K562 (cell line): ENCODE measurements around the gene MAGI2. TPM values are rescaled to one million over a fixed set of nuclear protein-coding genes. Genes with fewer than 3 reads are reported as not detected.

ENCODE experiments used
- ATAC-seq: fragments of 200-7000 bp; cut with Tn5 transposase; 3 replicates; pipeline ENCODE4 v1.9.1; 2020; ENCODE audit warnings: moderate library complexity
- BruUV-seq: library from RNA; stranded (reverse); fragments of 400-500 nt; replicated peaks from 2 replicates; lab custom pipeline; 2021; lab: Mats Ljungman, UMichigan
- CTCF ChIA-PET: fragments of 300-600 bp; formaldehyde crosslinking; extraction: SDS; loops from one replicate; lab custom pipeline; 2021; ENCODE audit warnings: low intra/inter-chr PET ratio; lab: Yijun Ruan, JAX
- POLR2A ChIA-PET: fragments of 300-600, 350-650 bp; sonication (Branson Sonifier 250); formaldehyde crosslinking; extraction: SDS; loops from one replicate; lab custom pipeline; 2021; ENCODE audit warnings: antibody characterized with exemption, inconsistent platforms; lab: Yijun Ruan, JAX
- DNase-seq, 4 experiments: peaks; one replicate each; pipeline versions ENCODE4 v3.0.0 to v3.0.0-alpha.2; 2011 to 2018; ENCODE audit warnings: low spot score in 3 of 4, mixed read lengths in 3 of 4; ENCODE audit errors: extremely low read depth in 1 of 4
- FAIRE-seq: peaks from 2 replicates; lab custom pipeline; 2011; peaks lifted over from hg19 to GRCh38; lab: Jason Lieb, UNC
- H2AFZ ChIP-seq: 2 replicates; pipeline ENCODE4 v1.6.0; 2011; ENCODE audit warnings: low read depth, low read length, control low read depth, inconsistent platforms
- H3K27ac ChIP-seq: fragments of 200-600 bp; 3 replicates; pipeline ENCODE4 v1.8.0; 2011; ENCODE audit warnings: low read depth, mild to moderate bottlenecking, control low read depth, inconsistent platforms, low read length, moderate library complexity, mixed read lengths; ENCODE audit errors: extremely low read depth
- H3K27me3 ChIP-seq, 2 experiments: fragments of 300-600 bp in 1 of 2; 2 replicates in 1 of 2; 3 replicates in 1 of 2; pipeline versions ENCODE4 v1.6.0 to v1.8.0; 2011; ENCODE audit warnings: inconsistent platforms in 2 of 2, low read length in 2 of 2, mild to moderate bottlenecking in 1 of 2, mixed read lengths in 1 of 2, moderate library complexity in 1 of 2; ENCODE audit not compliant: control insufficient read depth in 2 of 2, insufficient read depth in 2 of 2
- H3K36me3 ChIP-seq: fragments of 300-600 bp; 3 replicates; pipeline ENCODE4 v1.8.0; 2011; ENCODE audit warnings: mild to moderate bottlenecking, low read length, inconsistent platforms; ENCODE audit not compliant: control insufficient read depth, insufficient read depth
- H3K4me1 ChIP-seq, 2 experiments: fragments of 200-600 bp in 1 of 2; replicated peaks in 1 of 2; 2 replicates in 1 of 2; 3 replicates in 1 of 2; pipeline versions ENCODE4 v1.5.1 to v1.8.0; 2011; ENCODE audit warnings: inconsistent platforms in 2 of 2, low read length in 2 of 2, mild to moderate bottlenecking in 1 of 2, mixed read lengths in 1 of 2, moderate library complexity in 1 of 2; ENCODE audit not compliant: control insufficient read depth in 2 of 2, insufficient read depth in 2 of 2
- H3K4me2 ChIP-seq: 2 replicates; pipeline ENCODE4 v1.6.1; 2011; ENCODE audit warnings: low read length, control low read depth, inconsistent platforms, mixed read lengths; ENCODE audit not compliant: insufficient read depth
- H3K4me3 ChIP-seq: fragments of 200-600 bp; sonication (generic), shearing (Covaris generic); 2 replicates; pipeline ENCODE4 v1.5.1; 2016; ENCODE audit warnings: control low read depth, inconsistent platforms
- H3K79me2 ChIP-seq: fragments of 200-600 bp; 3 replicates; pipeline ENCODE4 v1.8.0; 2011; ENCODE audit warnings: low read length, inconsistent platforms; ENCODE audit not compliant: control insufficient read depth, insufficient read depth
- H3K9ac ChIP-seq, 2 experiments: 2 replicates each; pipeline versions ENCODE4 v1.6.0 to v1.6.1; 2011; ENCODE audit warnings: low read depth in 2 of 2, low read length in 2 of 2, control low read depth in 1 of 2, inconsistent platforms in 1 of 2, mild to moderate bottlenecking in 1 of 2, mixed read lengths in 1 of 2; ENCODE audit not compliant: insufficient read depth in 1 of 2
- H3K9me1 ChIP-seq: one replicate; pipeline ENCODE4 v1.6.0; 2011; ENCODE audit warnings: inconsistent platforms, mild to moderate bottlenecking, low read length, moderate library complexity; ENCODE audit not compliant: control insufficient read depth, insufficient read depth
- H3K9me3 ChIP-seq: replicated peaks from 2 replicates; pipeline ENCODE4 v1.5.1; 2011; ENCODE audit warnings: low read depth, low read length, inconsistent platforms; ENCODE audit not compliant: control insufficient read depth, insufficient read depth
- H4K20me1 ChIP-seq: replicated peaks from 2 replicates; pipeline ENCODE4 v1.6.1; 2011; ENCODE audit warnings: low read length, inconsistent platforms, mixed read lengths; ENCODE audit not compliant: control insufficient read depth, insufficient read depth
- ARID4B ChIP-seq: sonication (generic); formaldehyde crosslinking; IDR thresholded peaks from 2 replicates; pipeline ENCODE4 v1.8.0; 2022; ENCODE audit warnings: mild to moderate bottlenecking, missing genetic modification reagents
- ATF2 ChIP-seq: sonication (generic); formaldehyde crosslinking; IDR thresholded peaks from 2 replicates; pipeline ENCODE4 v1.8.1; 2022; ENCODE audit warnings: missing genetic modification reagents
- ERF ChIP-seq: fragments of 450-650 bp; formaldehyde crosslinking; IDR thresholded peaks from 2 replicates; pipeline ENCODE4 v1.4.0; 2020; ENCODE audit warnings: mild to moderate bottlenecking, mixed read lengths
- HMGXB4 ChIP-seq: sonication (generic); formaldehyde crosslinking; IDR thresholded peaks from 2 replicates; pipeline ENCODE4 v1.8.1; 2023; ENCODE audit warnings: mild to moderate bottlenecking, missing genetic modification reagents
- MAFG ChIP-seq: fragments of 450-650 bp; conservative IDR thresholded peaks from 2 replicates; pipeline ENCODE4 v1.6.1; 2016; ENCODE audit warnings: missing genetic modification characterization, missing compliant biosample characterization
- MAFK ChIP-seq: IDR thresholded peaks from 2 replicates; pipeline ENCODE4 v1.6.1; 2011; ENCODE audit warnings: low read length, improper control_type of control experiment
- NFXL1 ChIP-seq: fragments of 450-650 bp; formaldehyde crosslinking; IDR thresholded peaks from 2 replicates; pipeline ENCODE4 v1.4.0; 2021; ENCODE audit warnings: mild to moderate bottlenecking
- PHB2 ChIP-seq: fragments of 450-650 bp; IDR thresholded peaks from 2 replicates; pipeline ENCODE4 v1.6.1; 2017; ENCODE audit warnings: low read depth
- PRPF4 ChIP-seq: fragments of 200-400 bp; formaldehyde crosslinking; IDR thresholded peaks from one replicate; pipeline ENCODE4 v1.6.1; 2017; ENCODE audit warnings: low read length, low read depth, mild to moderate bottlenecking; ENCODE audit not compliant: insufficient read depth, poor library complexity, severe bottlenecking
- ZBTB8A ChIP-seq: fragments of 450-650 bp; IDR thresholded peaks from 2 replicates; pipeline ENCODE4 v1.6.1; 2018; ENCODE audit warnings: mild to moderate bottlenecking, moderate library complexity; ENCODE audit not compliant: partially characterized antibody
- ZNF3 ChIP-seq: fragments of 250-450 bp; sonication (Bioruptor Pico); IDR thresholded peaks from 2 replicates; pipeline ENCODE4 v1.5.0; 2021; ENCODE audit warnings: mild to moderate bottlenecking, moderate library complexity
- ZNF77 ChIP-seq: fragments of 250-450 bp; sonication (Bioruptor Pico); IDR thresholded peaks from 2 replicates; pipeline ENCODE4 v1.5.0; 2020
- WGBS: fragments of 100-300 bp; shearing (Covaris generic); methylation state at CpG from one replicate; pipeline ENCODE4 v1.1.6; 2016; ENCODE audit warnings: low coverage, mixed read lengths; ENCODE audit not compliant: insufficient coverage; ENCODE audit errors: missing lambda C conversion rate; 5-methylcytosine and 5-hydroxymethylcytosine counted together
- in situ Hi-C: fragments of 300-500 bp; cut with MboI; formaldehyde crosslinking; loops from 4 replicates; pipeline ENCODE4 v1.15.0; 2018; ENCODE audit warnings: inconsistent platforms, mixed read lengths
- intact Hi-C: fragments of 100-400 bp; cut with micrococcal nuclease; formaldehyde crosslinking; loops from 2 replicates; pipeline ENCODE4 v1.14.2; 2022
- polyA plus RNA-seq, 8 experiments: library from polyadenylated mRNA; depleted of rRNA in 4 of 8; stranded (reverse) in 5 of 8; unstranded in 3 of 8; fragments of >200 nt; fragmentation: Nextera tagmentation in 2 of 8; fragmentation: Illumina TruSeq in 1 of 8; extraction: Ambion mirVana in 2 of 8; extraction: Trizol in 1 of 8; gene quantifications; 2 replicates each; pipeline versions ENCODE4 v1.2.1 to v1.2.3, GENCODE V29; 2011 to 2014; ENCODE audit warnings: inconsistent platforms in 1 of 8, missing spikeins in 1 of 8
- total RNA-seq, 7 experiments: library from RNA; depleted of rRNA in 6 of 7; stranded (reverse); fragments of >200 nt in 6 of 7; fragmentation: Illumina TruSeq in 2 of 7; extraction: Trizol in 2 of 7; gene quantifications; 2 replicates each; pipeline versions ENCODE4 v1.2.1 to v1.2.3, GENCODE V29; 2011 to 2021; ENCODE audit warnings: low replicate concordance in 1 of 7

Gene MAGI2
- total and polyA plus RNA-seq, 9 of the 15 experiments (the other 6 are each of a cell fraction or from before 2014, with no cell fraction given), result 0.27 to 1.4 (median 0.70) TPM

GRCh38 chr7:78762625-78763024, 690.8 kb downstream of the MAGI2 start:
- H3K9me1 ChIP-seq, result no peaks in the 10 kb centered on the region
- H2AFZ ChIP-seq, result no peak overlapping the region
- H3K36me3 ChIP-seq, result no peaks in the 10 kb centered on the region
- no peak overlapping the region for H3K4me3 ChIP-seq
- no TSS peak for BruUV-seq
- CTCF ChIA-PET, result no interaction called here
- 0% methylated on average over 1 of the region's 1 CpG for WGBS
- H3K79me2 ChIP-seq, result no peaks in the 10 kb centered on the region
- no peak overlapping the region for H3K27ac ChIP-seq
- H3K27me3 ChIP-seq, result no peaks in the 10 kb centered on the region
- in situ Hi-C loops, result no loop called here
- no peak for FAIRE-seq
- H3K9me3 ChIP-seq, result no peaks in the 10 kb centered on the region
- ATAC-seq, result no peak
- intact Hi-C loops, result no loop called here
- H3K4me2 ChIP-seq, result no peak overlapping the region
- H3K9ac ChIP-seq, result no peak overlapping the region
- TF ChIP-seq ERF (CRISPR knock-in tag) (no peak), MAFG (no peak), HMGXB4 (no peak), ZNF77 (CRISPR knock-in tag) (no peak), NFXL1 (CRISPR knock-in tag) (no peak), MAFK (no peak), ARID4B (CRISPR knock-in tag) (no peak), PHB2 (no peak), ZNF3 (no peak), ATF2 (no peak), ZBTB8A (no peak), PRPF4 (no peak)
- no peaks in the 10 kb centered on the region for H4K20me1 ChIP-seq
- POLR2A ChIA-PET, result no interaction called here
- no peak for DNase-seq
- H3K4me1 ChIP-seq, result no peaks in the 10 kb centered on the region
